ENCODE data around the gene CCDC38. TPM values are rescaled to one million over a fixed set of nuclear protein-coding genes. Genes with fewer than 3 reads are reported as not detected.

Gene CCDC38
- total RNA-seq, 1 experiment from 2014 or later, result 0.26 TPM

GRCh38 chr12:95887311-95887710 lies 55.1 kb downstream of the CCDC38 start:
- Histone ChIP-seq H3K4me3 (ENCODE audit: low read depth, low read length, poor library complexity, severe bottlenecking) (no peak overlapping the region), H3K27ac (ENCODE audit: low read depth, low read length, poor library complexity, severe bottlenecking) (no peak overlapping the region), H3K36me3 (ENCODE audit: insufficient read depth, low read length, poor library complexity, severe bottlenecking) (no peaks in the 10 kb centered on the region), H3K27me3 (replicated peaks; ENCODE audit: insufficient read depth, low read depth, low read length, poor library complexity) (no peaks in the 10 kb centered on the region), H3K9me3 (ENCODE audit: low read depth, low read length, poor library complexity, severe bottlenecking) (peaks cover 6% of the 10 kb centered on the region), H3K4me1 (ENCODE audit: insufficient read depth, low read length, poor library complexity, severe bottlenecking) (no peaks in the 10 kb centered on the region)
- intact Hi-C loops (cut with micrococcal nuclease; ENCODE audit: unreplicated experiment), result no loop called here
- no peak for TF ChIP-seq EZH2 (IDR thresholded peaks at IDR 0.05; ENCODE audit: borderline replicate concordance, low read depth, low read length, poor library complexity, severe bottlenecking)
- TF ChIP-seq CTCF (conservative IDR thresholded peaks at IDR 0.05; ENCODE audit: low read depth, low read length), result no peak
- BruUV-seq (replicated peaks), result no TSS peak
- DNase-seq (ENCODE audit: low spot score), result no peak
- ChIA-PET POLR2A (ENCODE audit: low non-redundant PET) (no interaction called here), CTCF (no interaction called here)

- Histone ChIP-seq H3K27me3 (replicated peaks; ENCODE audit: insufficient read depth, low read depth, low read length, poor library complexity) (no peaks in the 10 kb centered on the region), H3K9me3 (ENCODE audit: low read depth, low read length, poor library complexity, severe bottlenecking) (peaks cover 6% of the 10 kb centered on the region), H3K36me3 (ENCODE audit: insufficient read depth, low read length, poor library complexity, severe bottlenecking) (no peaks in the 10 kb centered on the region), H3K4me3 (ENCODE audit: low read depth, low read length, poor library complexity, severe bottlenecking) (no peak overlapping the region), H3K27ac (ENCODE audit: low read depth, low read length, poor library complexity, severe bottlenecking) (no peak overlapping the region), H3K4me1 (ENCODE audit: insufficient read depth, low read length, poor library complexity, severe bottlenecking) (peaks cover 6% of the 10 kb centered on the region)
- TF ChIP-seq CTCF (conservative IDR thresholded peaks at IDR 0.05; ENCODE audit: low read depth, low read length), result no peak
- no peak for TF ChIP-seq EZH2 (IDR thresholded peaks at IDR 0.05; ENCODE audit: borderline replicate concordance, low read depth, low read length, poor library complexity, severe bottlenecking)
- CTCF ChIA-PET, result no interaction called here
- DNase-seq (ENCODE audit: low spot score), result no peak
- BruUV-seq (replicated peaks), result no TSS peak
- POLR2A ChIA-PET (ENCODE audit: low non-redundant PET), result no interaction called here
- intact Hi-C loops (cut with micrococcal nuclease; ENCODE audit: unreplicated experiment), result no loop called here
Measured at GRCh38 chr12:95884998-95885397, 57.4 kb downstream of the CCDC38 start.

- no peak for TF ChIP-seq EZH2 (IDR thresholded peaks at IDR 0.05; ENCODE audit: borderline replicate concordance, low read depth, low read length, poor library complexity, severe bottlenecking)
- TF ChIP-seq CTCF (conservative IDR thresholded peaks at IDR 0.05; ENCODE audit: low read depth, low read length), result no peak
- H3K4me1 ChIP-seq (ENCODE audit: insufficient read depth, low read length, poor library complexity, severe bottlenecking), result peaks cover 6% of the 10 kb centered on the region
- no peak for DNase-seq (ENCODE audit: low spot score)
- peaks cover 6% of the 10 kb centered on the region for H3K9me3 ChIP-seq (ENCODE audit: low read depth, low read length, poor library complexity, severe bottlenecking)
- ChIA-PET CTCF (no interaction called here), POLR2A (ENCODE audit: low non-redundant PET) (no interaction called here)
- H3K36me3 ChIP-seq (ENCODE audit: insufficient read depth, low read length, poor library complexity, severe bottlenecking), result no peaks in the 10 kb centered on the region
- H3K27ac ChIP-seq (ENCODE audit: low read depth, low read length, poor library complexity, severe bottlenecking), result no peak overlapping the region
- BruUV-seq (replicated peaks), result no TSS peak
- intact Hi-C loops (cut with micrococcal nuclease; ENCODE audit: unreplicated experiment), result no loop called here
- no peaks in the 10 kb centered on the region for H3K27me3 ChIP-seq (replicated peaks; ENCODE audit: insufficient read depth, low read depth, low read length, poor library complexity)
- no peak overlapping the region for H3K4me3 ChIP-seq (ENCODE audit: low read depth, low read length, poor library complexity, severe bottlenecking)
Measured at GRCh38 chr12:95882873-95883272, 59.5 kb downstream of the CCDC38 start.
